ENCODE results near the gene EEF1AKMT4.

EEF1AKMT4 gene

DNA sequence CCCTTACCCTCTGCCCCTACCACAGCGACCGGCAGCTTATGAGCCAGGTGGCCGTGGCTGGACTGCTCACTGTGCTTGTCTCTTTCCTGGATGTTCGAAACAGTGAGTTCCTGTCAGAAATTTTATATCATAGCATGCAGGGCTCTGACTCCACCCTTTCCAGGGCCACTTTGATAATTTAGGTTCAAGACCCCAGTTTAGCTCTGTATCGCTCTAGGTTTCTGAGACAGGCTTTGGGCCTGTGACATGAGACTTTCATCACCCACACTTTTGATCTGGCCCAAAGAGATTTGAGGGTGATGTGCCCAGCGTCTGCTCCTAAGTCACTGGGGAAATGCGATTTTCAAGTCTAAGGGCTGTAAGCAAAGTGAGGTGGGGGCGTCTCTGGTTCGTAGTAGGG lies 58.4 kb downstream of the EEF1AKMT4 start:
- POLR2A ChIA-PET: no interaction called here
- CTCF ChIA-PET: no interaction called here
- TF ChIP-seq CTCF (IDR thresholded peaks at IDR 0.05; ENCODE audit: insufficient read depth, low read length, missing control alignments): no peak
- no peak overlapping the region for H3K4me3 ChIP-seq (ENCODE audit: low read depth, low read length)
- DNase-seq (ENCODE audit: low read depth, low spot score): no peak
